GM21367 (cell line): Measurements from ENCODE around the gene MED13L.
"Not testable (repeated sequence)": the region's sequence is repeated elsewhere in the genome, so short reads cannot be mapped to it uniquely, and the experiment has no call there.

Experiments used
- ATAC-seq: cut with Tn5 transposase; IDR thresholded peaks from one replicate; pipeline ENCODE4 v1.9.1; 2021; ENCODE audit not compliant: unreplicated experiment

Gene MED13L

GRCh38 chr12:116303929-116304328, 26.4 kb upstream of the MED13L start:
- no peak for ATAC-seq

- ATAC-seq, result no peak
These were observed 25.6 kb upstream of the MED13L start for GRCh38 chr12:116303066-116303465.

GRCh38 chr12:116302166-116303058, 24.9 kb upstream of the MED13L start:
- ATAC-seq, result no peak

GRCh38 chr12:116301621-116302020, 24.1 kb upstream of the MED13L start:
- ATAC-seq, result no peak

GRCh38 chr12:116299665-116300328, 22.3 kb upstream of the MED13L start:
- no peak for ATAC-seq

GRCh38 chr12:116299064-116299463, 21.6 kb upstream of the MED13L start:
- ATAC-seq, result no peak

- ATAC-seq, result no peak
These were observed 21.1 kb upstream of the MED13L start for GRCh38 chr12:116298578-116298977.

GRCh38 chr12:116297224-116297834, 19.8 kb upstream of the MED13L start:
- no peak for ATAC-seq

GRCh38 chr12:116295327-116296263, 18.1 kb upstream of the MED13L start:
- ATAC-seq, result no peak

GRCh38 chr12:116294454-116295165, 17.1 kb upstream of the MED13L start:
- no peak for ATAC-seq

- ATAC-seq, result no peak
These were observed 16.4 kb upstream of the MED13L start for GRCh38 chr12:116293687-116294453.

GRCh38 chr12:116291218-116291617, 13.7 kb upstream of the MED13L start:
- ATAC-seq, result no peak

GRCh38 chr12:116288735-116289134, 11.2 kb upstream of the MED13L start:
- ATAC-seq, result no peak

- ATAC-seq, result no peak
These were observed 10.4 kb upstream of the MED13L start for GRCh38 chr12:116287842-116288301.

- ATAC-seq, result no peak
These were observed 6.9 kb upstream of the MED13L start for GRCh38 chr12:116284396-116284795.

GRCh38 chr12:116283881-116284280, 6.4 kb upstream of the MED13L start:
- not testable (repeated sequence) for ATAC-seq

- no peak for ATAC-seq
These were observed 5.1 kb upstream of the MED13L start for GRCh38 chr12:116282371-116283286.

- no peak for ATAC-seq
These were observed 3.2 kb upstream of the MED13L start for GRCh38 chr12:116280595-116281290.
